KMS-11 (cell line): ENCODE results near the gene TTPAL.

Source experiments
- H2AFZ ChIP-seq: fragments of 200-600 bp; sonication (generic); 2 replicates; pipeline ENCODE4 v1.6.1; 2016; ENCODE audit warnings: antibody characterized with exemption, mixed run types, low read depth
- H3K27ac ChIP-seq: fragments of 200-600 bp; sonication (generic); 2 replicates; pipeline ENCODE4 v1.6.1; 2016; ENCODE audit warnings: mild to moderate bottlenecking, mixed run types
- H3K27me3 ChIP-seq: fragments of 200-600 bp; sonication (generic); 2 replicates; pipeline ENCODE4 v1.6.1; 2017; ENCODE audit warnings: mild to moderate bottlenecking, low read depth, mixed run types, moderate library complexity; ENCODE audit not compliant: insufficient read depth
- H3K36me3 ChIP-seq: fragments of 200-600 bp; sonication (generic); 2 replicates; pipeline ENCODE4 v1.6.1; 2017; ENCODE audit warnings: mild to moderate bottlenecking, mixed run types; ENCODE audit not compliant: insufficient read depth
- H3K4me1 ChIP-seq: fragments of 200-600 bp; sonication (generic); 2 replicates; pipeline ENCODE4 v1.6.1; 2016; ENCODE audit warnings: mild to moderate bottlenecking, low read depth, mixed run types; ENCODE audit not compliant: poor library complexity, severe bottlenecking
- H3K4me2 ChIP-seq: fragments of 200-600 bp; sonication (generic); 2 replicates; pipeline ENCODE4 v1.7.0; 2016; ENCODE audit warnings: mild to moderate bottlenecking, mixed run types
- H3K4me3 ChIP-seq: fragments of 200-600 bp; sonication (generic); IDR thresholded peaks from 2 replicates; pipeline ENCODE4 v1.6.1; 2017; ENCODE audit warnings: low read depth, low read length, mixed read lengths; ENCODE audit not compliant: insufficient read depth
- H3K79me2 ChIP-seq: fragments of 200-600 bp; sonication (generic); 2 replicates; pipeline ENCODE4 v1.6.1; 2016; ENCODE audit warnings: low read depth, mixed run types; ENCODE audit not compliant: insufficient read depth
- H3K9ac ChIP-seq: fragments of 200-600 bp; sonication (generic); 2 replicates; pipeline ENCODE4 v1.6.1; 2016; ENCODE audit warnings: mild to moderate bottlenecking, mixed run types
- H4K20me1 ChIP-seq: fragments of 200-600 bp; sonication (generic); 2 replicates; pipeline ENCODE4 v1.6.1; 2016; ENCODE audit warnings: mild to moderate bottlenecking, mixed run types; ENCODE audit not compliant: insufficient read depth
- CTCF ChIP-seq: fragments of 200-600 bp; sonication (generic); conservative IDR thresholded peaks from 2 replicates; pipeline ENCODE4 v1.6.1; 2017; ENCODE audit warnings: low read depth, mild to moderate bottlenecking, antibody characterized with exemption, low read length, moderate library complexity, mixed read lengths

TTPAL gene

GRCh38 chr20:44428174-44429016 is 47.3 kb upstream of the TTPAL start:
- TF ChIP-seq CTCF: no peak
- Histone ChIP-seq H3K79me2 (no peaks in the 10 kb centered on the region), H2AFZ (no peak overlapping the region), H3K36me3 (no peaks in the 10 kb centered on the region), H4K20me1 (no peaks in the 10 kb centered on the region), H3K9ac (no peak overlapping the region), H3K27me3 (peaks cover 4% of the 10 kb centered on the region; the same call in 1 of the 2 replicates), H3K4me3 (no peak overlapping the region), H3K27ac (no peak overlapping the region), H3K4me2 (no peak overlapping the region), H3K4me1 (no peaks in the 10 kb centered on the region)

- Histone ChIP-seq H3K4me1 (no peaks in the 10 kb centered on the region), H3K4me3 (no peak overlapping the region), H4K20me1 (no peaks in the 10 kb centered on the region), H2AFZ (no peak overlapping the region), H3K79me2 (no peaks in the 10 kb centered on the region), H3K4me2 (no peak overlapping the region), H3K27ac (no peak overlapping the region), H3K36me3 (no peaks in the 10 kb centered on the region), H3K27me3 (peaks cover 4% of the 10 kb centered on the region; the same call in 1 of the 2 replicates), H3K9ac (no peak overlapping the region)
- TF ChIP-seq CTCF: no peak
Observed at GRCh38 chr20:44429017-44429339, 46.7 kb upstream of the TTPAL start.

GRCh38 chr20:44429419-44430269 is 46.0 kb upstream of the TTPAL start:
- Histone ChIP-seq H3K36me3 (no peaks in the 10 kb centered on the region), H3K27me3 (peaks cover 4% of the 10 kb centered on the region; the same call in 1 of the 2 replicates), H3K4me1 (no peaks in the 10 kb centered on the region), H4K20me1 (no peaks in the 10 kb centered on the region), H2AFZ (no peak overlapping the region), H3K4me2 (no peak overlapping the region), H3K27ac (no peak overlapping the region), H3K9ac (no peak overlapping the region), H3K4me3 (no peak overlapping the region), H3K79me2 (no peaks in the 10 kb centered on the region)
- TF ChIP-seq CTCF: no peak

- no peak overlapping the region for H3K27ac ChIP-seq
- H3K4me1 ChIP-seq: no peaks in the 10 kb centered on the region
- no peaks in the 10 kb centered on the region for H3K79me2 ChIP-seq
- H3K4me2 ChIP-seq: no peak overlapping the region
- no peaks in the 10 kb centered on the region for H4K20me1 ChIP-seq
- peaks cover 4% of the 10 kb centered on the region; the same call in 1 of the 2 replicates for H3K27me3 ChIP-seq
- no peak overlapping the region for H3K9ac ChIP-seq
- no peak overlapping the region for H3K4me3 ChIP-seq
- H2AFZ ChIP-seq: no peak overlapping the region
- no peaks in the 10 kb centered on the region for H3K36me3 ChIP-seq
- TF ChIP-seq CTCF: no peak
Observed at GRCh38 chr20:44430270-44431065, 45.2 kb upstream of the TTPAL start.
